SK-N-SH treated with all-trans-retinoic acid at 6 μM for 48 hours (cell line): Measurements from ENCODE around the gene WWTR1.

Experiments
- ATAC-seq: fragments of 200-7000 bp; cut with Tn5 transposase; 3 replicates; pipeline ENCODE4 v1.9.1; 2020; ENCODE audit warnings: mild to moderate bottlenecking, moderate library complexity
- ARNTL ChIP-seq: fragments of 450-650 bp; formaldehyde crosslinking; IDR thresholded peaks from 2 replicates; pipeline ENCODE4 v1.5.0; 2020; ENCODE audit warnings: low read depth, mild to moderate bottlenecking, moderate library complexity, borderline replicate concordance
- CSDC2 ChIP-seq: fragments of 250-450 bp; sonication (Bioruptor Pico); IDR thresholded peaks from 2 replicates; pipeline ENCODE4 v1.5.0; 2020; ENCODE audit warnings: mild to moderate bottlenecking, moderate library complexity
- CSRNP3 ChIP-seq: fragments of 250-450 bp; sonication (Bioruptor Pico); IDR thresholded peaks from 2 replicates; pipeline ENCODE4 v1.5.1; 2021; ENCODE audit warnings: mild to moderate bottlenecking, moderate library complexity
- ESRRG ChIP-seq: fragments of 250-450 bp; sonication (Bioruptor Pico); IDR thresholded peaks from 2 replicates; pipeline ENCODE4 v1.6.1; 2021; ENCODE audit warnings: mild to moderate bottlenecking
- GLIS3 ChIP-seq: fragments of 250-450 bp; sonication (Bioruptor Pico); IDR thresholded peaks from 2 replicates; pipeline ENCODE4 v1.5.0; 2020; ENCODE audit warnings: mild to moderate bottlenecking, moderate library complexity
- ISL1 ChIP-seq: fragments of 250-450 bp; sonication (Bioruptor Pico); IDR thresholded peaks from 2 replicates; pipeline ENCODE4 v2.1.2; 2022; ENCODE audit warnings: mild to moderate bottlenecking, moderate library complexity
- OSR1 ChIP-seq: fragments of 250-450 bp; sonication (Bioruptor Pico); IDR thresholded peaks from 2 replicates; pipeline ENCODE4 v1.8.0; 2022; ENCODE audit warnings: moderate library complexity, mild to moderate bottlenecking, inconsistent platforms
- PPARA ChIP-seq: fragments of 250-450 bp; sonication (Bioruptor Pico); IDR thresholded peaks from 2 replicates; pipeline ENCODE4 v1.5.0; 2020; ENCODE audit warnings: mild to moderate bottlenecking, borderline replicate concordance
- RARB ChIP-seq: fragments of 250-450 bp; sonication (Bioruptor Pico); IDR thresholded peaks from 2 replicates; pipeline ENCODE4 v1.8.0; 2021; ENCODE audit warnings: mild to moderate bottlenecking, moderate library complexity
- SNAI2 ChIP-seq: fragments of 250-450 bp; sonication (Bioruptor Pico); IDR thresholded peaks from 2 replicates; pipeline ENCODE4 v1.5.0; 2020; ENCODE audit warnings: mild to moderate bottlenecking, moderate library complexity
- TCF4 ChIP-seq: fragments of 250-450 bp; sonication (Bioruptor Pico); IDR thresholded peaks from 2 replicates; pipeline ENCODE4 v1.8.0; 2021; ENCODE audit warnings: mild to moderate bottlenecking, moderate library complexity, borderline replicate concordance
- TOX ChIP-seq: fragments of 250-450 bp; sonication (Bioruptor Pico); IDR thresholded peaks from 2 replicates; pipeline ENCODE4 v1.8.0; 2021; ENCODE audit warnings: mild to moderate bottlenecking, moderate library complexity, borderline replicate concordance
- TSHZ2 ChIP-seq: fragments of 250-450 bp; sonication (Bioruptor Pico); IDR thresholded peaks from 2 replicates; pipeline ENCODE4 v1.5.0; 2020; ENCODE audit warnings: mild to moderate bottlenecking, moderate library complexity
- ZC3H10 ChIP-seq: fragments of 250-450 bp; sonication (Bioruptor Pico); IDR thresholded peaks from 2 replicates; pipeline ENCODE4 v1.5.1; 2021; ENCODE audit warnings: mild to moderate bottlenecking, moderate library complexity
- ZFP3 ChIP-seq: fragments of 250-450 bp; sonication (Bioruptor Pico); IDR thresholded peaks from 2 replicates; pipeline ENCODE4 v1.5.0; 2020; ENCODE audit warnings: mild to moderate bottlenecking, moderate library complexity
- ZFP30 ChIP-seq: fragments of 450-650 bp; formaldehyde crosslinking; IDR thresholded peaks from 2 replicates; pipeline ENCODE4 v1.5.0; 2022; ENCODE audit warnings: mild to moderate bottlenecking, moderate library complexity
- ZNF565 ChIP-seq: fragments of 450-650 bp; formaldehyde crosslinking; conservative IDR thresholded peaks from 2 replicates; pipeline ENCODE4 v1.5.0; 2020; ENCODE audit warnings: low read depth, mild to moderate bottlenecking, moderate library complexity
- ZNF70 ChIP-seq: fragments of 450-650 bp; formaldehyde crosslinking; IDR thresholded peaks from 2 replicates; pipeline ENCODE4 v1.5.0; 2020; ENCODE audit warnings: mild to moderate bottlenecking, moderate library complexity
- ZNF8 ChIP-seq: fragments of 450-650 bp; formaldehyde crosslinking; IDR thresholded peaks from 2 replicates; pipeline ENCODE4 v1.5.0; 2020; ENCODE audit warnings: mild to moderate bottlenecking, moderate library complexity
- TF ChIP-seq, protein P1 (sequence below): fragments of 250-450 bp; sonication (Bioruptor Pico); IDR thresholded peaks from 2 replicates; pipeline ENCODE4 v1.8.0; 2020; ENCODE audit warnings: mild to moderate bottlenecking, moderate library complexity, borderline replicate concordance

WWTR1 gene

DNA sequence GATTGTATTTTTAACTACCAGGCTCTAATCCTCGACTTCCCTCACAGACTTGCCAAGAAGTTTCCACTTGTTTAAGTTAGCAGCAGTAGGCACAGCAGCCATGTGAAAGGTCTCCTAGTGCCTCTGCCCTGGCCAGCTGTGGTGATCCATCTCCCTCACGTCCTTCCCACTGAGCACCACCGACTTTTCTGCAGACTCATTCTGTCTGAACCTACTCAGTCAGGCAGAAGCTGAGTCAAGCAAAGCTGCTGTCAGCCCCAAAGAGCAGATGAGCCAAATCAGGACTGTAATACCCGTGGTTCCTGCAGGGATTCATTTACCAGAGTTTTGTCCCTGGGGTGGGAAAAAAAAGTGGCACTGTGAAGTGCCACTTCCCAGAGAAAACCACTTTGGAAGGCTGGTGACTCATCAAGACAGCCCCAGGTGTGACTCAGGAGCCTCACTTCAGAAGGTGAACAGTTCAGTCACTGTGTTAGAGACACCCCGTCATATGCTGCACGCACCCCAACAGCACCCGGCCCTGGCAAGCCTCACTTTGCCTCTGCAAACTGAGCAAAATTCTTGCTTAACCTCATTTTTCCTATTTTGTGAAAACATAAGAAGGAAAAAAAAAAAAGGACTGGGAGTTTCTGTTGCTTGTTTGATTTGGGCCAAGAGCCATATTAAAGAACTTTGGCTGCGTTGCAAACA, 76.0 kb downstream of the WWTR1 start:
- no peak for TF ChIP-seq CSDC2 (CRISPR knock-in tag)
- TF ChIP-seq RARB (CRISPR knock-in tag): no peak
- TF ChIP-seq TOX (CRISPR knock-in tag): no peak
- TF ChIP-seq, protein P1, sequence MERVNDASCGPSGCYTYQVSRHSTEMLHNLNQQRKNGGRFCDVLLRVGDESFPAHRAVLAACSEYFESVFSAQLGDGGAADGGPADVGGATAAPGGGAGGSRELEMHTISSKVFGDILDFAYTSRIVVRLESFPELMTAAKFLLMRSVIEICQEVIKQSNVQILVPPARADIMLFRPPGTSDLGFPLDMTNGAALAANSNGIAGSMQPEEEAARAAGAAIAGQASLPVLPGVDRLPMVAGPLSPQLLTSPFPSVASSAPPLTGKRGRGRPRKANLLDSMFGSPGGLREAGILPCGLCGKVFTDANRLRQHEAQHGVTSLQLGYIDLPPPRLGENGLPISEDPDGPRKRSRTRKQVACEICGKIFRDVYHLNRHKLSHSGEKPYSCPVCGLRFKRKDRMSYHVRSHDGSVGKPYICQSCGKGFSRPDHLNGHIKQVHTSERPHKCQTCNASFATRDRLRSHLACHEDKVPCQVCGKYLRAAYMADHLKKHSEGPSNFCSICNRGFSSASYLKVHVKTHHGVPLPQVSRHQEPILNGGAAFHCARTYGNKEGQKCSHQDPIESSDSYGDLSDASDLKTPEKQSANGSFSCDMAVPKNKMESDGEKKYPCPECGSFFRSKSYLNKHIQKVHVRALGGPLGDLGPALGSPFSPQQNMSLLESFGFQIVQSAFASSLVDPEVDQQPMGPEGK (CRISPR knock-in tag): no peak
- no peak for TF ChIP-seq TSHZ2
- no peak for TF ChIP-seq GLIS3 (CRISPR knock-in tag)
- no peak for TF ChIP-seq CSRNP3 (CRISPR knock-in tag)
- no peak for TF ChIP-seq ESRRG (CRISPR knock-in tag)
- TF ChIP-seq ZNF70 (CRISPR knock-in tag): no peak
- no peak for TF ChIP-seq ZFP30
- TF ChIP-seq ZFP3: no peak
- no peak for TF ChIP-seq ZNF8 (CRISPR knock-in tag)
- ATAC-seq: peak; percentile 82

- TF ChIP-seq ISL1 (no peak), SNAI2 (CRISPR knock-in tag) (no peak)
- TF ChIP-seq, protein P1 (CRISPR knock-in tag): no peak
- ATAC-seq: peak; percentile 2; the same call in 1 of the 3 replicates
These were observed 76.6 kb downstream of the WWTR1 start for GRCh38 chr3:149581248-149581647.

DNA sequence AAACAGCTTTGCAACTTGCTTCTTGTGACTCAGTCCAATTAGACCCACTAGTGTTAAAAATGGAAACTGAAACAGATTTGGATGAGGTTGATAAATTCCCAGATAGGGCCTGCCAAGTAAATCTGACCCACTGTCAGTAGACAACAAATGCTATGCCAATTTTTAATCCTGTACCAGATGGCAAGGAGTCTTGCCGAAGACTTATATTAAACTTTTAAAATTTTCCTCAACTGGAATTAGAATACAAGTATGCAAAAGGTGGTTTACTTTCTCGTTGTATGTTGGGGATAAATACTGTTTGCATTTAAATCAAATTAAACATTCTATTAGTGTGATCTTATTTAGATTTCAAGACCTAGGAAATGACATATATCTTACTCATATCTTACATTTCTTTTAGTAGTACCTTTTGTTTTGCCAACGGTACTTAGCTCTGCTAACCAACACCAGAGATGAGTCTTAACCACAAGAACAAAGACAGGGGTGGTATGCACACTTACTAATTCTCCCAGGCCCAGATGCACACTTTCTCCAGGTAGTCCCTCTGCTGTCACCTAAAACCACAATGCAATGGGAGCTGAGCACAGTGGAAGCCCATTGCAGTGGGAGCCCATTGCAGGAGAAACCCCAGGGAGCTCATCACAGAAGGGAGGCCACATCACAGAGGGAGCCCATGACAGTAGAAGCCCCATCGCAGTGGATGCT, 77.8 kb downstream of the WWTR1 start:
- peak; percentile 18 for ATAC-seq
- TF ChIP-seq PPARA (no peak), GLIS3 (CRISPR knock-in tag) (no peak), ZFP30 (no peak), ZC3H10 (CRISPR knock-in tag) (no peak), TCF4 (no peak), ZNF70 (CRISPR knock-in tag) (no peak), ZNF8 (CRISPR knock-in tag) (no peak), ESRRG (CRISPR knock-in tag) (no peak), TSHZ2 (no peak), RARB (CRISPR knock-in tag) (no peak), ARNTL (CRISPR knock-in tag) (no peak), TOX (CRISPR knock-in tag) (no peak), ZNF565 (no peak), CSRNP3 (CRISPR knock-in tag) (no peak), OSR1 (CRISPR knock-in tag) (no peak), CSDC2 (CRISPR knock-in tag) (no peak)
- TF ChIP-seq, protein P1 (CRISPR knock-in tag): no peak
